ENCODE data around the gene GIT2.

Gene GIT2

DNA sequence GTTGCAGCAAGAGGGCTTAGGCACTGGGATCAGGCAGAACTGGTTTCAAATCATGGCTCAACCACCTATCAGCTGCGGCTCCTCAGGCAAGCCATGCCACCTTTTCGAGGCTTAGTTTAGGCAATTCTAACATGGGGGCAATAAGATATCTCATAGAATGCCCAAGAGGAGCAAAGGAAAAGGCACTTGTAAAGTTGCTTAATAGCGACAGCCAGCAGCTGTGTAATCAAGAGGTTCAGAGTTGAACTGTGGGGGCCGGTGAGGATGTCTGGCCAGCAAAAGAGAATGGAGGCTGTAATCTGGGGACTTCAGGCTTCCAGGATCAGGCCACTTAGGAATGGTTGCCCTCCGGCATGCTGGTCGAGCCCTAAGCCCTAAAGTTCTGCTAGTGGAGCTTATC is 99.1 kb downstream of the GIT2 start:
- Histone ChIP-seq H3K9me2 (replicated peaks; ENCODE audit: control insufficient read depth, low read length) (no peaks in the 10 kb centered on the region), H3K4me3 (ENCODE audit: low read length) (no peak overlapping the region), H3K9me3 (ENCODE audit: control insufficient read depth, insufficient read depth, low read length) (no peaks in the 10 kb centered on the region), H4K20me1 (ENCODE audit: control insufficient read depth, insufficient read depth, low read depth, low read length) (no peaks in the 10 kb centered on the region), H3K4me1 (ENCODE audit: control insufficient read depth, low read length) (peaks cover 34% of the 10 kb centered on the region), H3K79me2 (ENCODE audit: control insufficient read depth, low read length) (peaks cover 27% of the 10 kb centered on the region), H3F3A (ENCODE audit: control insufficient read depth, insufficient read depth) (no peaks in the 10 kb centered on the region), H3K4me2 (ENCODE audit: low read length) (no peak overlapping the region), H3K27ac (ENCODE audit: low read depth, low read length) (no peak overlapping the region), H3K36me3 (ENCODE audit: control insufficient read depth, low read length) (peaks cover 9% of the 10 kb centered on the region), H3K27me3 (ENCODE audit: control insufficient read depth, low read length) (peaks cover 4% of the 10 kb centered on the region; the same call in 1 of the 2 replicates)
- TF ChIP-seq CTCF (IDR thresholded peaks at IDR 0.05; ENCODE audit: low read depth, low read length, poor library complexity, severe bottlenecking) (no peak), EZH2phosphoT487 (IDR thresholded peaks at IDR 0.05; ENCODE audit: borderline replicate concordance, low read length) (no peak)

GRCh38 chr12:109896188-109896587 is 100.0 kb downstream of the GIT2 start:
- peaks cover 25% of the 10 kb centered on the region for H3K4me1 ChIP-seq (ENCODE audit: control insufficient read depth, low read length)
- no peaks in the 10 kb centered on the region for H3K9me2 ChIP-seq (replicated peaks; ENCODE audit: control insufficient read depth, low read length)
- peaks cover 18% of the 10 kb centered on the region for H3K79me2 ChIP-seq (ENCODE audit: control insufficient read depth, low read length)
- peaks cover 4% of the 10 kb centered on the region; the same call in 1 of the 2 replicates for H3K27me3 ChIP-seq (ENCODE audit: control insufficient read depth, low read length)
- H3K27ac ChIP-seq (ENCODE audit: low read depth, low read length) = no peak overlapping the region
- no peaks in the 10 kb centered on the region for H3F3A ChIP-seq (ENCODE audit: control insufficient read depth, insufficient read depth)
- H3K4me2 ChIP-seq (ENCODE audit: low read length) = no peak overlapping the region
- no peak overlapping the region for H3K4me3 ChIP-seq (ENCODE audit: low read length)
- TF ChIP-seq CTCF (IDR thresholded peaks at IDR 0.05; ENCODE audit: low read depth, low read length, poor library complexity, severe bottlenecking) = no peak
- TF ChIP-seq EZH2phosphoT487 (IDR thresholded peaks at IDR 0.05; ENCODE audit: borderline replicate concordance, low read length) = no peak
- no peaks in the 10 kb centered on the region for H4K20me1 ChIP-seq (ENCODE audit: control insufficient read depth, insufficient read depth, low read depth, low read length)
- no peaks in the 10 kb centered on the region for H3K9me3 ChIP-seq (ENCODE audit: control insufficient read depth, insufficient read depth, low read length)
- peaks cover 5% of the 10 kb centered on the region for H3K36me3 ChIP-seq (ENCODE audit: control insufficient read depth, low read length)

DNA sequence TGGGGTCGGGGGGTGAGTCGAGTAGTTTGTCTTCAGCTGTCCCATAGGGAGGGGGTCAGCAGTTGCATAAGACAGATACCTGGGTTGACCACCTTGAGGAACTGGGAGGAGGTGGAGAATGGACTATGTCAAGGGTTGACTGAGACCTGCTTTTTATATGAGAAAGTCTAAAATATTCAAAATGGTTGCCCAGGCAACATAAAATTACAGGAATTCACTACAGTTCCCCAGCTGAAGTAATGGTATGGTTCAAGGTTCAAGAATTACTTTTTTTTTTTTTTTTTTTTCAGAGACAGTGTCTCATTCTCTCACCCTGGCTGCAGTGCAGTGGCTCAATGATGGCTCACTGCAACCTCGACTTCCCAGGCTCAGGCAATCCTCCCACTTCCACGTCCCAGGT is 101.2 kb downstream of the GIT2 start:
- H3K27ac ChIP-seq (ENCODE audit: low read depth, low read length) = no peak overlapping the region
- H4K20me1 ChIP-seq (ENCODE audit: control insufficient read depth, insufficient read depth, low read depth, low read length) = no peaks in the 10 kb centered on the region
- peaks cover 6% of the 10 kb centered on the region for H3K79me2 ChIP-seq (ENCODE audit: control insufficient read depth, low read length)
- peaks cover 21% of the 10 kb centered on the region for H3K4me1 ChIP-seq (ENCODE audit: control insufficient read depth, low read length)
- no peaks in the 10 kb centered on the region for H3K9me2 ChIP-seq (replicated peaks; ENCODE audit: control insufficient read depth, low read length)
- TF ChIP-seq EZH2phosphoT487 (IDR thresholded peaks at IDR 0.05; ENCODE audit: borderline replicate concordance, low read length) (no peak), CTCF (IDR thresholded peaks at IDR 0.05; ENCODE audit: low read depth, low read length, poor library complexity, severe bottlenecking) (no peak)
- H3K36me3 ChIP-seq (ENCODE audit: control insufficient read depth, low read length) = no peaks in the 10 kb centered on the region
- peaks cover 4% of the 10 kb centered on the region; the same call in 1 of the 2 replicates for H3K27me3 ChIP-seq (ENCODE audit: control insufficient read depth, low read length)
- H3K4me3 ChIP-seq (ENCODE audit: low read length) = no peak overlapping the region
- H3F3A ChIP-seq (ENCODE audit: control insufficient read depth, insufficient read depth) = 0 out of 2 replicates have a peak, but pooled peaks cover 3% of the 10 kb centered on the region
- H3K9me3 ChIP-seq (ENCODE audit: control insufficient read depth, insufficient read depth, low read length) = no peaks in the 10 kb centered on the region
- H3K4me2 ChIP-seq (ENCODE audit: low read length) = no peak overlapping the region
